GM12873 (cell line): ENCODE results near the gene TRPC4AP.

Experiments used
- TF ChIP-seq, protein P1 (sequence below): IDR thresholded peaks from 2 replicates; pipeline ENCODE4 v1.5.1; 2012; ENCODE audit warnings: low read depth, mild to moderate bottlenecking, moderate library complexity, low read length, control low read depth; ENCODE audit not compliant: insufficient read depth; ENCODE audit errors: missing control alignments

TRPC4AP gene

DNA sequence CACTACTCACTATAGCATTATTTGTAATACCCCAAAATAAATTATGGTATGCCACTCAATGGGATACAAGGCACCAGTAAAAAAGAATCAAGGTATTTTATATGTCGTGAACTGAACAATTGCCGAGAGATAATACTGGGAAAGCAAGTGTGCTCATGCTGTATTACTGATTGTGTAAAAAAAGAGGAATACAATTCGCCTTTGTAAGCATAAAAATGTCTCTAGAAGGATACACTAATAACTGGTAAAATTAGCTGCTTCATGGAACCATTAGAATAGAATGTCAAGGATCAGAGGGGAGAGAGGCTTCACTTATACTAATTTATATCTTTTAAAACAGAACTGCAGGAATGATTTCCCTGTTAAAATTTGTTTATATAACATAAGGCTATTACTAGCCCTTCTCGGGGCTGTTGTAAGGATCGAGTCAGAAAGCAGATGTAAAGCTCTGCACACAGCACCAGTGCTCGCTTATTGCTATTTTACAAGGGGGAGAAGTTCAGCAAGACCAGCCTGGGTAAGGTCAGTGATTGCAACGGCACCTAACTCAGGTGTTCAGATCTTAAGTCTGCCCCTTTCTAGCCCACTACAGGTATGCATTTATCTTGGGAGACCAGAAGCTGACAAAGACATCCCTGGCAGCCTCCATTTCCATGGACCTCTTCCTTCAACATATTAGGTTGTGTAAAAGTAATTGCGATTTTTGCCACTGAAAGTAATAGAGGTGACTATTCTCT, 75.3 kb downstream of the TRPC4AP start:
- TF ChIP-seq, protein P1, sequence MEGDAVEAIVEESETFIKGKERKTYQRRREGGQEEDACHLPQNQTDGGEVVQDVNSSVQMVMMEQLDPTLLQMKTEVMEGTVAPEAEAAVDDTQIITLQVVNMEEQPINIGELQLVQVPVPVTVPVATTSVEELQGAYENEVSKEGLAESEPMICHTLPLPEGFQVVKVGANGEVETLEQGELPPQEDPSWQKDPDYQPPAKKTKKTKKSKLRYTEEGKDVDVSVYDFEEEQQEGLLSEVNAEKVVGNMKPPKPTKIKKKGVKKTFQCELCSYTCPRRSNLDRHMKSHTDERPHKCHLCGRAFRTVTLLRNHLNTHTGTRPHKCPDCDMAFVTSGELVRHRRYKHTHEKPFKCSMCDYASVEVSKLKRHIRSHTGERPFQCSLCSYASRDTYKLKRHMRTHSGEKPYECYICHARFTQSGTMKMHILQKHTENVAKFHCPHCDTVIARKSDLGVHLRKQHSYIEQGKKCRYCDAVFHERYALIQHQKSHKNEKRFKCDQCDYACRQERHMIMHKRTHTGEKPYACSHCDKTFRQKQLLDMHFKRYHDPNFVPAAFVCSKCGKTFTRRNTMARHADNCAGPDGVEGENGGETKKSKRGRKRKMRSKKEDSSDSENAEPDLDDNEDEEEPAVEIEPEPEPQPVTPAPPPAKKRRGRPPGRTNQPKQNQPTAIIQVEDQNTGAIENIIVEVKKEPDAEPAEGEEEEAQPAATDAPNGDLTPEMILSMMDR: no peak

DNA sequence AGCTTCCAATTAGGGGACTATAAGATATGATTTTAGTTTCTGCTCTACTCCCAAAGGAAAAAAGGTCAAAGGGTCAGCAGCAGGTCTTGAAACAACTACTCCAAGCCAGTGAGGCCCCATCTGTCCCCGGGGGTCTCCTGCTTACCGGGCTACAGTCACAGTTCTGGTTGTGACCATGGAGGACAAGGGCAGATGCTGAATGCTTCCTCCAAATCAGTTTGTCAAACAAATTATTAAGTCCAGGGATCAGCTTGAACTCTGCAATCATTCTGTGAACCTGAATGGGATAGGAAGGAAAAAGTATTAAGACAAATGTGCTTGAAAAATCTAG, 76.8 kb downstream of the TRPC4AP start:
- TF ChIP-seq, protein P1: no peak

DNA sequence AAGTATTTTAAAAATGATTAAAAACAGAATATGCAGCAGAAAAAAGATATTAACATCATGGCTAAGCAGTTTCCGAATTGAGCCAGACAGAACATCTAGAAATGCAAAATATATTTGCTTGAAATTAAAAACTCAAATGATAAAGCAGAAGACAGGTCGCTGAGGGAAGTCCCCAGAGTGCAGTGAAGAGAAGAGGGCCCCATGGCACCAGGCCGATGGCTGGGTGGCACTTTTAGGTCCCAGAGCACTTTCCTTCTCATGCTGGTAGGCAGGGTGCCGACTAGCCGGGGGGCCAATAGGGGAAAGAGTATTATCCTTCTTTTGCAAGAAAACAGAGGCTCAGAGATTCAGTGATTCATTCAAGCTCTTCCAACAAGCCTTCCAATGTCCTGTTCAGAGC, 78.1 kb downstream of the TRPC4AP start:
- TF ChIP-seq, protein P1: no peak

DNA sequence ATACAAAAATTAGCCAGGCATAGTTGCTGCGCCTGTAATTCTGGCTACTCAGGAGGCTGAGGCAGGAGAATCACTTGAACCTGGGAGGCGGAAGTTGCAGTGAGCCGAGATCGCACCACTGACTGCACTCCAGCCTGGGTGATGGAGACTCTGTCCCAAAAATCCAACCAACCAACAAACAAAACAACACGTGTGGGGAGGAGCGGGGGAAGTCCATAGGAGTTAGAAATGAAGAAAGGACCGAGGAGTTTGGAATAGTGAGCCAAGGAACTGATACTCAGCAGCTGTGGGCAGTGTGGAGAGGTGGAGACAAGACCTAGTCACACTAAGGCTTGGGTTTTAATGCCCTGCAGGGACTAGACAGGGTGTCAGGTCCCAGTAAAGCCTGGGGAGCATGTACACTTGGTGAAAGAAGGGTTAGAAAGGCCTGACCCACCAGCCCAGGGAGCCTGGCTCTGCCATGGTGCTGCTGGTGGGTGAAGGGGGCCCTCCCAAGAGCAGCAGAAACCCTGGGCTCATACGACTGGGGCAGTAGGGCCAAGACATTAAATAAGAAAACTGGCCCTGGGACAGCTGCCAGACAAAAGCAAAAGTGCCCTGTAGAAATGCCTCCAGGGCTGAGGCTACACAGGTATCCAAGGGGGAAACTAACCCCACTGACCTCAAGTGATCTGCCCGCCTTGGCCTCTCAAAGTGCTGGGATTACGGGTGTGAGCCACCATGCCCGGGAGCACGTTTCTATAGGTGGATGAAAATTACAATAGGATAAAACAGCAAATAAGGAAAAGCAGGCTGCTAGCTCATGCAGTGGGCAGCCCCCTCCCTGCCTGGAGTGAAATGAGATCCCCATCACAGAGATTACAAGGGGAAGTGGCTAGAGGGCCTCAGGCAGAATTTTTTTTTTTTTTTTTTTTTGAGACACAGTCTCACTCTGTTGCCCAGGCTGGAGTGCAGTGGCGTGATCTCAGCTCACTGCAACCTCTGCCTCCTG, 78.9 kb downstream of the TRPC4AP start:
- TF ChIP-seq, protein P1: no peak

DNA sequence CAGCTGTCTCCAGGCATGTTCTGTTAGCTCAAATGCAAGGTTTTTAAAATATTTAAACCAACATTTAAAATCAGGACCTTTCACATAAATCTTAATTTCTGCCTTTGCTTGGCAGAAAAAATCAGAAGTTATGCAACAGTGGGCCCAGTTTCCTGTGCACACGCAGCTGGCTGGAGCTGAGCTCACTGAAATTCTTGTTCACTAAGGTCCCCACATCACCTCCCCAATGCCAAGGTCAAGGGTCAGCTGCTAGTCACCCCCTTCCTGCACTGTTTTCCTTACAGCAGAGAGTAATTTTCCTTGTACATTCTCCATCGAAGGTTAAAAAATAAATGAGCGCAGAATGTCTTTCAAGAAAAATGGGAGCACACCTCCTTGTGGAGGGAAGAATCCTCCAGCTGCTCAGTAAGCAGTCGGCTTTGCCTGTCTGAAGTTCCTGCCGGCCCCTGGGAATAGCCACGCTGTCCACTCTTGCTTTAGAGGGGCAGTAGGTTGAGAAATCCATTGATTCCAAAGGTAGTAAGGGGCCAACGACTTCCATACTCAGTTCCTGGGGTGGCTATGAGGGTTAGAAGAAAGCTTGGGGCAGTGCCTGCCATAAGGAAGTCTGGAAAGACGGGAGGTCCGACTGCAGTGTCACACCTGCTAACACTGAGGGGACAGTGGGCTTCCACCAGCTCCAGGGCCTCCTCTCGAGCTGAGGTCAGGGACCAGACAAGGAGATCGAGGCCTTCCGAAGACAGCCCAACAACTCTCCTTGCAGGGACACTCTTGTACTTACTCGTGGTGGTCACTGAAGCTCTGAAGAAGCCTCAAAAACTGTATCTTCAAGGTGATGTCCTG, 80.2 kb downstream of the TRPC4AP start:
- TF ChIP-seq, protein P1: no peak

DNA sequence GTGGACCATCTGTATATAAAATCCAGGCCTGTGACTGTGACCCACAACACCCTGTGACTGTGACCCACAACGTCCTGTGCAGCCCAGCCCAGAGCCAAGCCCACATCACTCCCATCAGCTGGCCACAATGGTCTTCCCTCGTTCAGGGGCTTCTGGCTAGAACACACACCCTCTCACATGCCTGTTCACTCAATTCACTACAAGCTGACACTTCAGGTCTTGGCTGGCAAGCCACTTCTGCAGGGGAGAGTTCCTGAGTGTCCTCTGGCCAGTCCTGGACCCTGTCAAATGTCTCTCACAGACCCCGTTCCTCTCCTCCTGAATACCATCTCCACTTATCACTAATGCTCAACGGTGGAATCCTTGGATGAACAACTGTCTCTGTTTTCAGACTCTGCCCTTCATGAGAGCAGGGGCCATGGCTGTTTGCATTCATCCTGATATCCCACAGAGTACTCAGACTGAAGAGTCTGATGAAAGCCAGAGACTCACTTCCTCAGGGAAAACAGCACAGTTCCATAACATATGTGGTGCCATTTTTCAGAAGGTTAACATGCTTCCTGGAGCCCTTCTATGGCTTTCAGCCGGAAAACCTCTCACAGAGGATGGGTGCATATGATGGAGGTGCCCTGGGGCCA, 80.9 kb downstream of the TRPC4AP start:
- TF ChIP-seq, protein P1: no peak
